ENCODE measurements around the gene GPATCH8. TPM values are rescaled to one million over a fixed set of nuclear protein-coding genes. Genes with fewer than 3 reads are reported as not detected.
A peak's percentile ranks its signal among the peaks of the same experiment; 100 is the strongest.

The GPATCH8 gene
- total RNA-seq, 2 experiments from 2014 or later, result 76.0 to 76.9 TPM

- peaks cover 21 to 22% of the 10 kb centered on the region in 2 experiments for H3K27me3 ChIP-seq (ENCODE audit: control insufficient read depth in 1 of 2, insufficient read depth in 2 of 2, low read length in 2 of 2)
- H3K27ac ChIP-seq (ENCODE audit: low read depth in 1 of 2, low read length in 2 of 2), result no peak overlapping the region
- no peaks in the 10 kb centered on the region for H3K9me3 ChIP-seq (ENCODE audit: control insufficient read depth in 1 of 2, insufficient read depth in 1 of 2, low read length in 2 of 2)
- Mint-ChIP-seq H3K9me3 (no peaks in the 10 kb centered on the region), H3K4me3 (peak overlapping the region; percentile 76), H3K27me3 (peaks cover 50% of the 10 kb centered on the region), H3K36me3 (ENCODE audit: low read depth) (no peaks in the 10 kb centered on the region), H3K27ac (no peak overlapping the region), H3K4me1 (ENCODE audit: low read depth) (peaks cover 8% of the 10 kb centered on the region)
- peaks cover 13% of the 10 kb centered on the region for H3K4me1 ChIP-seq (ENCODE audit: insufficient read depth, low read length)
- CTCF ChIA-PET, result interaction anchor here (0.5 to 1.5 kb wide), 9 partner anchors 9 to 403 kb away, joined by 3 to 10 read pairs (median 4); partner anchors contain the start of gene GRN
- intact Hi-C loops (cut with DNase I, micrococcal nuclease), result no loop called here
- TF ChIP-seq CTCF (IDR thresholded peaks at IDR 0.05), result no peak
- ATAC-seq (ENCODE audit: poor library complexity) (peak; percentile 35), DNase-seq (peak in 3 of 14 experiments; percentile 20 to 45 (median 41))
- no peaks in the 10 kb centered on the region for H3K36me3 ChIP-seq (ENCODE audit: insufficient read depth, low read length)
- peak overlapping the region; percentile 54 for H3K4me3 ChIP-seq (ENCODE audit: low read length)
- POLR2A ChIA-PET, result interaction anchor here (0.7 to 2.1 kb wide), 5 partner anchors 9 to 187 kb away, joined by 3 to 14 read pairs (median 6); partner anchors contain the start of genes GRN and TMUB2
These were observed 140.1 kb downstream of the GPATCH8 start for GRCh38 chr17:44362949-44363612.

- Histone ChIP-seq H3K9me3 (ENCODE audit: control insufficient read depth in 1 of 2, insufficient read depth in 1 of 2, low read length in 2 of 2) (no peaks in the 10 kb centered on the region), H3K27ac (ENCODE audit: low read depth in 1 of 2, low read length in 2 of 2) (no peak overlapping the region), H3K36me3 (ENCODE audit: insufficient read depth, low read length) (no peaks in the 10 kb centered on the region), H3K4me3 (ENCODE audit: low read length) (no peak overlapping the region), H3K27me3 (ENCODE audit: control insufficient read depth in 1 of 2, insufficient read depth in 2 of 2, low read length in 2 of 2) (peaks cover 21 to 22% of the 10 kb centered on the region in 2 experiments), H3K4me1 (ENCODE audit: insufficient read depth, low read length) (peaks cover 13% of the 10 kb centered on the region)
- no peak overlapping the region for H3K4me3 Mint-ChIP-seq
- TF ChIP-seq CTCF (IDR thresholded peaks at IDR 0.05), result no peak
- ChIA-PET POLR2A (interaction anchor here (1.7 to 2.1 kb wide), 2 partner anchors 8 to 17 kb away, joined by 7 to 14 read pairs; partner anchors contain the start of gene GRN), CTCF (interaction anchor here (1.3 to 1.5 kb wide), 3 partner anchors 8 to 153 kb away, joined by 3 to 7 read pairs (median 3); partner anchors contain the start of gene GRN)
- intact Hi-C loops (cut with DNase I, micrococcal nuclease), result no loop called here
- H3K27ac Mint-ChIP-seq, result no peak overlapping the region
- peaks cover 8% of the 10 kb centered on the region for H3K4me1 Mint-ChIP-seq (ENCODE audit: low read depth)
- no peaks in the 10 kb centered on the region for H3K9me3 Mint-ChIP-seq
- peaks cover 45% of the 10 kb centered on the region for H3K27me3 Mint-ChIP-seq
- no peaks in the 10 kb centered on the region for H3K36me3 Mint-ChIP-seq (ENCODE audit: low read depth)
- DNase-seq (peak in 1 of 14 experiments; percentile 38), ATAC-seq (ENCODE audit: poor library complexity) (no peak)
These were observed 140.7 kb downstream of the GPATCH8 start for GRCh38 chr17:44362459-44362948.

GRCh38 chr17:44361292-44362260 is 141.6 kb downstream of the GPATCH8 start:
- Mint-ChIP-seq H3K27me3 (peaks cover 36% of the 10 kb centered on the region), H3K9me3 (no peaks in the 10 kb centered on the region), H3K27ac (no peak overlapping the region), H3K4me3 (no peak overlapping the region), H3K4me1 (ENCODE audit: low read depth) (peaks cover 8% of the 10 kb centered on the region), H3K36me3 (ENCODE audit: low read depth) (no peaks in the 10 kb centered on the region)
- no peak for TF ChIP-seq CTCF (IDR thresholded peaks at IDR 0.05)
- POLR2A ChIA-PET, result interaction anchor here (1.5 to 2.1 kb wide), 2 partner anchors 7 to 16 kb away, joined by 3 to 14 read pairs; partner anchors contain the start of gene GRN
- Histone ChIP-seq H3K27me3 (ENCODE audit: control insufficient read depth in 1 of 2, insufficient read depth in 2 of 2, low read length in 2 of 2) (peaks cover 21 to 22% of the 10 kb centered on the region in 2 experiments), H3K4me3 (ENCODE audit: low read length) (no peak overlapping the region), H3K9me3 (ENCODE audit: control insufficient read depth in 1 of 2, insufficient read depth in 1 of 2, low read length in 2 of 2) (no peaks in the 10 kb centered on the region), H3K27ac (ENCODE audit: low read depth in 1 of 2, low read length in 2 of 2) (no peak overlapping the region), H3K36me3 (ENCODE audit: insufficient read depth, low read length) (no peaks in the 10 kb centered on the region), H3K4me1 (ENCODE audit: insufficient read depth, low read length) (peaks cover 13% of the 10 kb centered on the region)
- intact Hi-C loops (cut with DNase I, micrococcal nuclease), result no loop called here
- no peak for ATAC-seq (ENCODE audit: poor library complexity)
- peak in 1 of 14 experiments; percentile 22 for DNase-seq
- CTCF ChIA-PET, result interaction anchor here (1.0 to 1.3 kb wide), 3 partner anchors 11 to 152 kb away, joined by 3 read pairs; partner anchors contain the start of gene GRN
